Measurements from ENCODE around the gene HMGB3.
"Not testable (repeated sequence)": the region's sequence is repeated elsewhere in the genome, so short reads cannot be mapped to it uniquely, and the experiment has no call there.

HMGB3 gene

GRCh38 chrX:150980186-150980585 lies 2.9 kb upstream of the HMGB3 start:
- no peak for DNase-seq

GRCh38 chrX:150980711-150981110 lies 2.4 kb upstream of the HMGB3 start:
- DNase-seq: no peak

- DNase-seq: no peak
Measured at GRCh38 chrX:150982235-150982787, 824 bp upstream of the HMGB3 start.

GRCh38 chrX:150983521-150984168 lies 510 bp downstream of the HMGB3 start:
- DNase-seq: no peak

- no peak for DNase-seq
Measured at GRCh38 chrX:150984169-150984824, 1.2 kb downstream of the HMGB3 start.

- not testable (repeated sequence) for DNase-seq
Measured at GRCh38 chrX:150987687-150988086, 4.6 kb downstream of the HMGB3 start.

- no peak for DNase-seq
Measured at GRCh38 chrX:150989420-150989819, 6.3 kb downstream of the HMGB3 start.

- DNase-seq: no peak
Measured at GRCh38 chrX:150990910-150991309, 7.8 kb downstream of the HMGB3 start.

- no peak for DNase-seq
Measured at GRCh38 chrX:151000861-151001331, 17.8 kb downstream of the HMGB3 start.

GRCh38 chrX:151004085-151004484 lies 20.9 kb downstream of the HMGB3 start:
- no peak for DNase-seq

- DNase-seq: no peak
Measured at GRCh38 chrX:151006410-151007109, 23.4 kb downstream of the HMGB3 start.

GRCh38 chrX:151009582-151009981 lies 26.4 kb downstream of the HMGB3 start:
- no peak for DNase-seq

GRCh38 chrX:151013164-151013743 lies 30.1 kb downstream of the HMGB3 start:
- no peak for DNase-seq

- DNase-seq: no peak
Measured at GRCh38 chrX:151015684-151016083, 32.5 kb downstream of the HMGB3 start.

GRCh38 chrX:151019856-151020255 lies 36.7 kb downstream of the HMGB3 start:
- DNase-seq: no peak

- DNase-seq: no peak
Measured at GRCh38 chrX:151030845-151031244, 47.7 kb downstream of the HMGB3 start.

- no peak for DNase-seq
Measured at GRCh38 chrX:151031391-151031975, 48.3 kb downstream of the HMGB3 start.

- no peak for DNase-seq
Measured at GRCh38 chrX:151039351-151039750, 56.2 kb downstream of the HMGB3 start.
